Ovary (tissue), 9 donors: ENCODE measurements around the gene HMGA1. TPM values are rescaled to one million over a fixed set of nuclear protein-coding genes. Genes with fewer than 3 reads are reported as not detected.

Experiments
- DNase-seq, 5 donors: peaks; one replicate each; pipeline ENCODE4 v3.0.0-alpha.2; 2019 to 2020
- H3K27ac ChIP-seq, 2 donors: fragments of 200-600 bp; one replicate each; pipeline versions ENCODE4 v1.5.1 to v1.8.0; 2019 to 2022
- H3K27me3 ChIP-seq: fragments of 200-600 bp; one replicate; pipeline ENCODE4 v1.8.0; 2022
- H3K36me3 ChIP-seq: fragments of 200-600 bp; sonication (generic); one replicate; pipeline ENCODE4 v1.5.1; 2019
- H3K4me1 ChIP-seq: one replicate; pipeline ENCODE4 v1.8.1; 2013; ENCODE audit warnings: mild to moderate bottlenecking, moderate library complexity; ENCODE audit not compliant: insufficient read depth
- H3K4me3 ChIP-seq: fragments of 200-600 bp; sonication (generic); one replicate; pipeline ENCODE4 v1.5.1; 2017
- H3K9me3 ChIP-seq, 2 donors: fragments of 200-600 bp in 1 of 2; sonication (generic) in 1 of 2; one replicate each; pipeline versions ENCODE4 v1.5.1 to v1.8.1; 2013 to 2019; ENCODE audit warnings: mild to moderate bottlenecking in 1 of 2, moderate library complexity in 1 of 2
- EP300 ChIP-seq: sonication (generic); formaldehyde crosslinking; IDR thresholded peaks from one replicate; pipeline ENCODE4 v1.6.1; 2017; ENCODE audit warnings: antibody characterized with exemption
- POLR2A ChIP-seq: fragments of 450-650 bp; IDR thresholded peaks from one replicate; pipeline ENCODE4 v1.6.1; 2017; ENCODE audit warnings: antibody characterized with exemption, mild to moderate bottlenecking, moderate library complexity
- WGBS, 3 donors: extraction: QIAGEN DNeasy Blood & Tissue Kit in 1 of 3; methylation state at CpG; one replicate each; pipeline versions ENCODE4 v1.1.5 to v1.1.7; 2013 to 2017; 5-methylcytosine and 5-hydroxymethylcytosine counted together
- intact Hi-C, 4 donors: fragments of 100-400 bp; cut with DNase I; formaldehyde crosslinking; loops; one replicate each; pipeline versions ENCODE4 v1.11.0 to v1.15.1; 2022 to 2023
- polyA plus RNA-seq, 2 donors: library from polyadenylated mRNA; stranded (reverse); fragments of 200-250 nt in 1 of 2; fragments of 350-450 nt in 1 of 2; fragmentation: Illumina TruSeq in 1 of 2; extraction: RNeasy Lipid Tissue Mini Kit (QIAGEN cat#74804) in 1 of 2; gene quantifications; one replicate each; pipeline ENCODE4 v1.2.3, GENCODE V29; 2013 to 2014
- total RNA-seq, 7 donors: library from RNA; depleted of rRNA in 2 of 7; stranded (reverse); fragments of >200 nt in 2 of 7; fragmentation: NEBNext Ultra II Directional in 3 of 7; extraction: Animal tissue kit (Norgen Biotek cat#: 25700) in 3 of 7; gene quantifications; one replicate each; pipeline versions ENCODE4 v1.1.0 to v1.2.4, GENCODE V29; 2016 to 2023
- TF ChIP-seq, protein P1 (sequence below), 3 donors: fragments of 450-650 bp in 2 of 3; fragments of 200-600 bp in 1 of 3; IDR thresholded peaks; one replicate each; pipeline versions ENCODE4 v1.5.1 to v1.8.0; 2016 to 2022; ENCODE audit warnings: antibody characterized with exemption in 3 of 3, mild to moderate bottlenecking in 1 of 3
- donor health status: DM: no; HTN: no; CAD: no; lungs with moderate emphysema.
- donor health status: DM: no; HTN: no; CAD: no.
- donor health status: Bipolar disorder and iron deficiency.
- donor health status: DM: yes; HTN: yes; CAD: no.
- donor health status: DM: no; HTN: no; CAD: no.
- donor health status: DM: yes; HTN: yes; CAD: no.

The HMGA1 gene
- total and polyA plus RNA-seq, 9 donors: 2.4 to 39.9 (median 8.0) TPM

DNA sequence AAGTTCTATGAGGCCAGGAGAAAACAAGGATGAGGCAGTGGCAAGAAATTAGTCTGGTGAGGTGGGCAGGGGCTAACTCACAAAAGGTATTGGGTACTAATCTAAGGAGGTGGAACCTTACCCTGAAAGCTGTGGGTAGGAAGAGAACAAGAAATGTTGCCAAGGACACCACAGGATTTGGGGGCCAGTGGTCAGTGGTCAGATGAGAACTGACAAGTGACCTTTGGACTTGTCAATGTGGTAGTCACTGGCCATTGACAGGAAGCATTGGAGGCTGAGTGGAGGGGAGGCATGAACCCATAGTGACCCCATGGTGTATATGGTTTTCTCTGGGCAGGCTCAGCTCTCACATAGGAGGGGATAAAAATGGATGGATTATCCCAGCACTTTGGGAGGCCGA, 37.5 kb downstream of the HMGA1 start:
- Histone ChIP-seq H3K4me3 (no peak overlapping the region), H3K9me3 (no peaks in the 10 kb centered on the region), H3K36me3 (no peaks in the 10 kb centered on the region), H3K27me3 (no peaks in the 10 kb centered on the region), H3K27ac (no peak overlapping the region), H3K4me1 (no peaks in the 10 kb centered on the region)
- intact Hi-C loops: no loop called here
- TF ChIP-seq POLR2A (no peak), EP300 (no peak)
- TF ChIP-seq, protein P1, sequence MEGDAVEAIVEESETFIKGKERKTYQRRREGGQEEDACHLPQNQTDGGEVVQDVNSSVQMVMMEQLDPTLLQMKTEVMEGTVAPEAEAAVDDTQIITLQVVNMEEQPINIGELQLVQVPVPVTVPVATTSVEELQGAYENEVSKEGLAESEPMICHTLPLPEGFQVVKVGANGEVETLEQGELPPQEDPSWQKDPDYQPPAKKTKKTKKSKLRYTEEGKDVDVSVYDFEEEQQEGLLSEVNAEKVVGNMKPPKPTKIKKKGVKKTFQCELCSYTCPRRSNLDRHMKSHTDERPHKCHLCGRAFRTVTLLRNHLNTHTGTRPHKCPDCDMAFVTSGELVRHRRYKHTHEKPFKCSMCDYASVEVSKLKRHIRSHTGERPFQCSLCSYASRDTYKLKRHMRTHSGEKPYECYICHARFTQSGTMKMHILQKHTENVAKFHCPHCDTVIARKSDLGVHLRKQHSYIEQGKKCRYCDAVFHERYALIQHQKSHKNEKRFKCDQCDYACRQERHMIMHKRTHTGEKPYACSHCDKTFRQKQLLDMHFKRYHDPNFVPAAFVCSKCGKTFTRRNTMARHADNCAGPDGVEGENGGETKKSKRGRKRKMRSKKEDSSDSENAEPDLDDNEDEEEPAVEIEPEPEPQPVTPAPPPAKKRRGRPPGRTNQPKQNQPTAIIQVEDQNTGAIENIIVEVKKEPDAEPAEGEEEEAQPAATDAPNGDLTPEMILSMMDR (IDR thresholded peaks at IDR 0.05): no peak
- no peak for DNase-seq
- 90 to 100% (median 94%) methylated on average over 1 of the region's 1 CpG for WGBS, 3 donors

DNA sequence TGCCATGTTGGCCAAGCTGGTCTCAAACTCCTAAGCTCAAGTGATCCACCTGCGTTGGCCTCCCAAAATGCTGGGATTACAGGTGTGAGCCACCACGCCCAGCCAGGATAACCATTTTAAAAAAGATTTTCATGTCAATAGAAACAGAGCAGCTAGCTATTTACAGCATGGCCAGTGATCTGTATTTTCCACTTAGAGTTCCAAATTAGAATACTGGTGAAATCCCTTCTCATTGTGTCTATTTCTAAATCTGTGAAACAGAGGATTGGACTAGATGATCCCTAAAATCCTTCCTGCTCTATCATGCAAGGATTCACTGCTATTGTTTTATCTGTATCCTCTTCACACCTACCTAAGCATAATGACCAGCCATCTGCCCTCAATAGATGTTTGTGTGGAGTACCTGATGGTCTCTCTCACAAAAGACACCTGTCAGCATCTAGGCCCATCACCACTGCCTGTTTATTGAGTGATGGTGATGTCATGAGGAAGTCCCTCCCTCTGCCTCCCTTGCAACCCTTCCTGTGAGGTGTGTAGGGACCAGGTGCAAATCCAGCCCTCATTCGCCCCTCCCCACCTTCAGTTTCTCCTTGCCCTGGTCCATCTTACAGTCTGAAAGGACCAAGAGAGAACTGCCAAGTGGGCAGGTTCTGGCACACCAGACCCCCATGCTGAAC, 38.6 kb downstream of the HMGA1 start:
- no peaks in the 10 kb centered on the region for H3K36me3 ChIP-seq
- DNase-seq: no peak
- H3K27me3 ChIP-seq: no peaks in the 10 kb centered on the region
- WGBS, 3 donors: 94 to 98% (median 95%) methylated on average over 3 of the region's 3 CpGs
- intact Hi-C loops: no loop called here
- H3K9me3 ChIP-seq: no peaks in the 10 kb centered on the region
- TF ChIP-seq, protein P1 (IDR thresholded peaks at IDR 0.05): no peak
- no peak for TF ChIP-seq POLR2A
- TF ChIP-seq EP300: no peak
- H3K4me3 ChIP-seq: no peak overlapping the region
- no peak overlapping the region for H3K27ac ChIP-seq
- no peaks in the 10 kb centered on the region for H3K4me1 ChIP-seq

DNA sequence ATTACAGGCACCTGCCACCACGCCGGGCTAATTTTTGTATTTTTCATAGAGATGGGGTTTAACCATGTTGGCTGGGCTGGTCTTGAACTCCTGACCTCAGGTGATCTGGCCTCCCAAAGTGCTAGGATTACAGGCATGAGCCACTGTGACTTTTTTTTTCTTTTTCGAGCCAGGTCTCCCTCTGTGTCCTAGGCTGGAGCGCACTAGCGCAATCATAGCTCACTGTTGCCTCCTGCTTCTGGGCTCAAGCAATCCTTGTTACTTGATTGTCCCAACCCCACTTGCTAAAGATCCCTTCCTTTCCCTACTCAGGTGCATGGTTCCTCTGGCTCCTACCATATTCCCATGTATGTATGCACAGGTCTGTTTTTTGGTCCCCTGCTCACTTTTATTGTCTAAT, 39.5 kb downstream of the HMGA1 start:
- 85 to 97% (median 94%) methylated on average over 5 of the region's 5 CpGs for WGBS, 3 donors
- TF ChIP-seq EP300 (no peak), POLR2A (no peak)
- TF ChIP-seq, protein P1 (IDR thresholded peaks at IDR 0.05): no peak

DNA sequence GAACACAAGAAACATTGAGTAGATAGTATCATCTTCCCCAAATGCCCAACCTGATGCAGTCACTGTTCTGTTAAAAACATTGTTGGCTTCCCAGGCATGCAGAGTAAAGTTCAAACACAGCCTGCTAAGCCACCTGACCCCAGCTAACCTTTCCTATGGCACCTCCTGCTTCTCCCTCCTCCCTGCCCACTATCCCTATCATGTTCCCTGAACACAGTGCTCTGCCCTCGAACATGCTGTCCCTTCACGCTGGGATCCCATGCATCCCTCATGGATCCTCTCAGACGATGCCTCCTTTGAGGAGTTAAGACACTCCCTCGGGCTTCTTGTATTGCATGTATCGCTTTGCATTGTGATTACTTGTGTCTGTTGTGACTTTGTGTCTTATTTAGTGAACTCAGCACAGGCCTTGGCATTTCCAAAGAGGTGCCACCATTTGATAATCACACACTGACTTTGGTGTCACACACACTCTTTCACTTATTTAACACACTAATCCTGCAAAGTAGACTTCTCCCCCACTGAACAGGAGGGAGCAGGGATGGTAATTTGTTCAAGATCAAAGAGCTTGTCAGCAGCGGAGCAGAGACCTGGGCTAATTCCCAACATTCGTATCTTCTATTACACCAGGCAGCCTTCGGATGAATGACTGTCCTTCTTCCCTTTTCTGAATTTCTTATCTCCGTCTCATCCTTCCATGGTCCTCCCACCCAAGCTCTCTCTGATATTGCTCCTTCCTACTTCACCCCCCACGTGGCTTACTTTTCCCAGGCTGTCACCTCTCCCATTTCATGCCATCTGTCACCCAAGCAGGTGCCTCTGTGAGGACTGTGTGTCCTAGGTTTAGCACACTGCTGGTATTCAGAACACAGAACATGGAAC, 40.4 kb downstream of the HMGA1 start:
- Histone ChIP-seq H3K27ac (no peak overlapping the region), H3K36me3 (no peaks in the 10 kb centered on the region), H3K4me1 (no peaks in the 10 kb centered on the region), H3K4me3 (no peak overlapping the region), H3K27me3 (no peaks in the 10 kb centered on the region), H3K9me3 (no peaks in the 10 kb centered on the region)
- 57 to 61% (median 61%) methylated on average over 10 of the region's 10 CpGs for WGBS, 3 donors
- TF ChIP-seq, protein P1 (IDR thresholded peaks at IDR 0.05): no peak
- TF ChIP-seq POLR2A (no peak), EP300 (no peak)
- intact Hi-C loops: no loop called here
- no peak for DNase-seq

More for the DNA sequence above, 39.5 kb downstream of the HMGA1 start:
- Histone ChIP-seq H3K27ac (no peak overlapping the region), H3K36me3 (no peaks in the 10 kb centered on the region), H3K9me3 (no peaks in the 10 kb centered on the region), H3K27me3 (no peaks in the 10 kb centered on the region), H3K4me3 (no peak overlapping the region), H3K4me1 (no peaks in the 10 kb centered on the region)
- no peak for DNase-seq
- intact Hi-C loops: no loop called here
